GM12892 (cell line): ENCODE data around the gene BCO2.

Source experiments
- POLR2A ChIP-seq: IDR thresholded peaks from 2 replicates; pipeline ENCODE4 v1.6.1; 2011; ENCODE audit warnings: low read depth, low read length, control low read depth
- POLR2AphosphoS5 ChIP-seq: IDR thresholded peaks from 2 replicates; pipeline ENCODE4 v1.6.1; 2011; ENCODE audit warnings: low read depth, low read length, control low read depth
- TAF1 ChIP-seq: IDR thresholded peaks from 2 replicates; pipeline ENCODE4 v1.6.1; 2011; ENCODE audit warnings: low read depth, mild to moderate bottlenecking, control low read depth, low read length, borderline replicate concordance

GRCh38 chr11:112225753-112226061, 50.4 kb downstream of the BCO2 start:
- no peak for TF ChIP-seq POLR2A
- TF ChIP-seq TAF1: no peak
- TF ChIP-seq POLR2AphosphoS5: no peak
